GM06990 (cell line): Measurements from ENCODE around the gene IFNAR2.
A peak's percentile ranks its signal among the peaks of the same experiment; 100 is the strongest.
"Not testable (repeated sequence)": the region's sequence is repeated elsewhere in the genome, so short reads cannot be mapped to it uniquely, and the experiment has no call there.

Source experiments
- DNase-seq: peaks from one replicate; pipeline ENCODE4 v3.0.0-alpha.2; 2011; ENCODE audit not compliant: insufficient read length; ENCODE audit errors: extremely low read depth
- H3K27me3 ChIP-seq: replicated peaks from 2 replicates; pipeline ENCODE4 v1.6.0; 2011; ENCODE audit warnings: low read length; ENCODE audit not compliant: control insufficient read depth, insufficient read depth
- H3K36me3 ChIP-seq: 2 replicates; pipeline ENCODE4 v1.5.1; 2011; ENCODE audit warnings: low read length; ENCODE audit not compliant: control insufficient read depth, insufficient read depth
- H3K4me3 ChIP-seq: replicated peaks from 2 replicates; pipeline ENCODE4 v1.5.1; 2011; ENCODE audit warnings: low read depth, mild to moderate bottlenecking, control low read depth, low read length
- CTCF ChIP-seq: IDR thresholded peaks from 2 replicates; pipeline ENCODE4 v1.5.1; 2011; ENCODE audit warnings: low read length, control low read depth, mild to moderate bottlenecking, inconsistent platforms; ENCODE audit not compliant: insufficient read depth, poor library complexity, severe bottlenecking

Gene IFNAR2

GRCh38 chr21:33219300-33219699 lies 10.4 kb upstream of the IFNAR2 start:
- no peak for DNase-seq
- TF ChIP-seq CTCF: no peak
- Histone ChIP-seq H3K27me3 (no peaks in the 10 kb centered on the region), H3K36me3 (no peaks in the 10 kb centered on the region), H3K4me3 (no peak overlapping the region)

- Histone ChIP-seq H3K27me3 (no peaks in the 10 kb centered on the region), H3K36me3 (no peaks in the 10 kb centered on the region), H3K4me3 (no peak overlapping the region)
- DNase-seq: no peak
- TF ChIP-seq CTCF: no peak
Observed at GRCh38 chr21:33219954-33220353, 9.8 kb upstream of the IFNAR2 start.

- not testable (repeated sequence) for H3K27me3 ChIP-seq, H3K36me3 ChIP-seq, DNase-seq, H3K4me3 ChIP-seq
Observed at GRCh38 chr21:33225376-33225775, 4.4 kb upstream of the IFNAR2 start.

- H3K4me3 ChIP-seq: no peak overlapping the region
- TF ChIP-seq CTCF: no peak
- no peak for DNase-seq
Observed at GRCh38 chr21:33228455-33228854, 1.3 kb upstream of the IFNAR2 start.

GRCh38 chr21:33229099-33229783 lies 497 bp upstream of the IFNAR2 start:
- H3K36me3 ChIP-seq: no peaks in the 10 kb centered on the region; the same call in 1 of the 2 replicates
- DNase-seq: no peak
- no peaks in the 10 kb centered on the region for H3K27me3 ChIP-seq
- TF ChIP-seq CTCF: no peak
- peak overlapping the region; percentile 57 for H3K4me3 ChIP-seq

More at GRCh38 chr21:33228455-33228854, 1.3 kb upstream of the IFNAR2 start:
- Histone ChIP-seq H3K27me3 (no peaks in the 10 kb centered on the region), H3K36me3 (no peaks in the 10 kb centered on the region; the same call in 1 of the 2 replicates)

GRCh38 chr21:33230545-33231324 lies 997 bp downstream of the IFNAR2 start:
- peak; percentile 81 for DNase-seq
- TF ChIP-seq CTCF: peak; percentile 44
- no peaks in the 10 kb centered on the region for H3K27me3 ChIP-seq
- peaks cover 2% of the 10 kb centered on the region; the same call in 1 of the 2 replicates for H3K36me3 ChIP-seq
- H3K4me3 ChIP-seq: peak overlapping the region; percentile 98
